Astrocyte of the cerebellum (primary cell): ENCODE data around the gene AK3.

Experiments used
- DNase-seq: peaks from one replicate; pipeline ENCODE4 v3.0.0-alpha.2; 2011; ENCODE audit warnings: low read depth
- H3K4me3 ChIP-seq: 2 replicates; pipeline ENCODE4 v1.5.1; 2011; ENCODE audit warnings: mild to moderate bottlenecking, low read depth, low read length, moderate library complexity
- CTCF ChIP-seq: IDR thresholded peaks from 2 replicates; pipeline ENCODE4 v1.5.1; 2012; ENCODE audit warnings: low read length, low read depth, moderate library complexity, mild to moderate bottlenecking; ENCODE audit errors: missing control alignments
- in situ Hi-C: cut with HindIII; loops from 2 replicates; pipeline ENCODE4 v1.10.0; 2017; ENCODE audit warnings: low sequenced_read_pairs

Gene AK3

GRCh38 chr9:4725706-4726442, 15.1 kb downstream of the AK3 start:
- DNase-seq, result no peak
- H3K4me3 ChIP-seq, result no peak overlapping the region
- TF ChIP-seq CTCF, result no peak
- in situ Hi-C loops, result no loop called here

GRCh38 chr9:4721736-4722135, 19.3 kb downstream of the AK3 start:
- H3K4me3 ChIP-seq, result no peak overlapping the region
- in situ Hi-C loops, result no loop called here
- no peak for DNase-seq
- no peak for TF ChIP-seq CTCF

- H3K4me3 ChIP-seq, result no peak overlapping the region
- no peak for TF ChIP-seq CTCF
- in situ Hi-C loops, result no loop called here
- no peak for DNase-seq
These were observed 22.1 kb downstream of the AK3 start for GRCh38 chr9:4718911-4719310.

GRCh38 chr9:4717815-4718214, 23.2 kb downstream of the AK3 start:
- H3K4me3 ChIP-seq, result no peak overlapping the region
- no peak for TF ChIP-seq CTCF
- in situ Hi-C loops, result no loop called here
- no peak for DNase-seq

GRCh38 chr9:4716163-4716562, 24.8 kb downstream of the AK3 start:
- in situ Hi-C loops, result no loop called here
- TF ChIP-seq CTCF, result no peak
- no peak for DNase-seq
- no peak overlapping the region for H3K4me3 ChIP-seq

- no peak for TF ChIP-seq CTCF
- peak; percentile 34 for DNase-seq
- H3K4me3 ChIP-seq, result no peak overlapping the region
- in situ Hi-C loops, result no loop called here
These were observed 26.6 kb downstream of the AK3 start for GRCh38 chr9:4714266-4715016.
